T-helper 1 cell (primary cell): ENCODE measurements around the gene NBPF20.
"Not testable (repeated sequence)": the region's sequence is repeated elsewhere in the genome, so short reads cannot be mapped to it uniquely, and the experiment has no call there.

Experiments
- DNase-seq, 5 donors: peaks; one replicate each; pipeline ENCODE4 v3.0.0-alpha.2; 2012 to 2020
- total RNA-seq, 4 donors: gene quantifications; one replicate each; lab custom pipeline; 2026; lab: John Stamatoyannopoulos, UW

NBPF20 gene, protein sequence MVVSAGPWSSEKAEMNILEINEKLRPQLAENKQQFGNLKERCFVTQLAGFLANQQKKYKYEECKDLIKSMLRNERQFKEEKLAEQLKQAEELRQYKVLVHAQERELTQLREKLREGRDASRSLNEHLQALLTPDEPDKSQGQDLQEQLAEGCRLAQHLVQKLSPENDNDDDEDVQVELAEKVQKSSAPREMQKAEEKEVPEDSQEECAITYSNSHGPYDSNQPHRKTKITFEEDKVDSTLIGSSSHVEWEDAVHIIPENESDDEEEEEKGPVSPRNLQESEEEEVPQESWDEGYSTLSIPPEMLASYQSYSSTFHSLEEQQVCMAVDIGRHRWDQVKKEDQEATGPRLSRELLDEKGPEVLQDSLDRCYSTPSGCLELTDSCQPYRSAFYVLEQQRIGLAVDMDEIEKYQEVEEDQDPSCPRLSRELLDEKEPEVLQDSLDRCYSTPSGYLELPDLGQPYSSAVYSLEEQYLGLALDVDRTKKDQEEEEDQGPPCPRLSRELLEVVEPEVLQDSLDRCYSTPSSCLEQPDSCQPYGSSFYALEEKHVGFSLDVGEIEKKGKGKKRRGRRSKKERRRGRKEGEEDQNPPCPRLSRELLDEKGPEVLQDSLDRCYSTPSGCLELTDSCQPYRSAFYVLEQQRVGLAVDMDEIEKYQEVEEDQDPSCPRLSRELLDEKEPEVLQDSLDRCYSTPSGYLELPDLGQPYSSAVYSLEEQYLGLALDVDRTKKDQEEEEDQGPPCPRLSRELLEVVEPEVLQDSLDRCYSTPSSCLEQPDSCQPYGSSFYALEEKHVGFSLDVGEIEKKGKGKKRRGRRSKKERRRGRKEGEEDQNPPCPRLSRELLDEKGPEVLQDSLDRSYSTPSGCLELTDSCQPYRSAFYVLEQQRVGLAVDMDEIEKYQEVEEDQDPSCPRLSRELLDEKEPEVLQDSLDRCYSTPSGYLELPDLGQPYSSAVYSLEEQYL (N-terminal part only)
- total RNA-seq, result 6.7 to 12.0 (median 9.0) reads per million in 4 donors

DNA sequence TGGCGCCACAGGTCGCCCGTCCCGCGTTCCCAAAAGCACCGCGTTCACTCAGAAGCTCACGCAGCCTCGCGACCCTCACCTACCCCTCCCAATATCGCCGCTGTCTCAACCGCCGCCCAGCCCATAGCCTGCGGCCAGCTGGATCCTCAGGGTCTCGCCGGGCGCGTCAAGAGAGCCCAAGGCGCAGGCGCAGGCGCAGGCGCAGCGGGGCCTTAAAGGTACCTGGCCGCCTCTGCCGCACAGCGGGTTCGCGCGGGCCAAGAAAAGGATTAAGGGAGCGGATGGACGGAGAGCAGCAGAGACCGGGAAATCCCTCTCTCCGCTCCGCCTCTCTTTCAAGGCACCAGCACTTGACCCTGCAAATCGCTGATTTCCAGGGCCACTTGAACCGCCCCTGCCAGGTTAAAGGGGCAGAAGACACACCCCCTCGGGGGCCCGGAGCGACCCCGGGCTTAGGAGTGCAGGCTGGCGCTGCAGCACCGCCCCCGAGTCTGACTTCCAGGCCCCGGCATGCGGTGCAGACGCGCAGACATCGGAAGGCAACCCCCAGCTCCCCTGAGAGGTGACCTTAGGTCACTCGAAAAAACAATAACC lies at the start of gene NBPF20:
Gene NBPF20, minus strand, starts transcription at position 168 of the 594 bp plus-strand sequence. CDS start 20,331 bp downstream, outside the sequence.
- peak; percentile 56 to 73 (median 68) for DNase-seq

DNA sequence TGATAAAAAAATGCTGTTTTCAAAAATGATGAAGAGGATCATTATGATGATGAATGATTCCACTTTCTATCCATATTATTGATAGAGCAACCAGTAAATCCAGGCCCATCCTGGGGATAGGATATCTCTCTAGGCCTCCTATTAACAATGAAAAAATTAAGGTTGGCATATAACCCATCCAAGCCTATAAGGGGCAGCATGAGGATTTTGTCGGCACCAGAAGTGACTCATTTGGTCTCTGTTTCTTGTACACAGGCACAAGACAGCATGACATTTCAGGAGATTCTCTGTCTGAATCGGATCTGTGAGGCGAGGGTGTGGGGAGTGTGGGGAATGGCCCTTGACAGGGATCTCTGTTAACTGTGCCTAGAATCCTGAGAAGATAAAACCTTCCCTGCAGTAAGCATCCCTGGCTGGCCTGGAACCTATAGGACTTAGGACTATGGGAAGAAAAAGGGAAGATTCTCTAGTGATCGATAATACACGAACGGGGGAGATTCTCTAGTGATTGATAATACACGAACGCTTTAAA lies 49.5 kb upstream of the NBPF20 start:
- not testable (repeated sequence) for DNase-seq

DNA sequence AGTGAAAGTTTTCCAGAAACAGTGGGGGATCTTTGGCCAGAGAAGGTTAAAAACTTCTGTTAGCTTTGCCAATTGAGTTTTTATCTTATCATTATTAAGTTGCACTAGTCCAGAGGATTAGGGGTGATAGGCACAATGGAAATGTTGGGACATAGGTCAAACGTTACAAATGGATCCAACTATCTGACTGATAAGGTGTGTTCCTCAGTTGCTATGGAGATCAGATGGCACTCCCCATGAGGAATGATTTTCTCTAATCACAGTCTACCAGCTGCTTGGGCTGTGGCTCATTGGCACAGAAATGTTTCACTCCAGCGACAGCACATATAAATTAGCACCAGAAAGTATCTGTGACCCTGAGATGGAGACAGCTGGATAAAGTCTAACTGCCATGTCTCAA lies 47.3 kb upstream of the NBPF20 start:
- DNase-seq, result not testable (repeated sequence)

DNA sequence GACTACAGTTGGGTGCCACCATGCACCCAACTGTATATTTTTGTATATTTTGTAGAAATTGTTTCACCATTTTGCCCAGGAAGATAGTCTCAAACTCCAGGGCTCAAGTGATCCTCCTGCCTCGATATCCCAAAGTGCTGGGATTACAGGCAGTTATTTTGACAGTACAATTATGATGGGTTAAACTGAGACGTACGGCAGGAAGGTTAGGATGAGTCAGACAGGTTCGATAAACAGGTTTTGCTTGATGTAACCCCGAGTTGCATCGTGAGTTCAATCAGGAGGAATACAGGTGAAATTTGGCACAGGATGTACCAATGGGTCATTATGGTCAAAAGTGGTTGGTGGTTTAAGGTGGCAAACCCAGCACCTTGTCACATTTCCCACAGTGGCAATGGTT lies 46.0 kb upstream of the NBPF20 start:
- DNase-seq, result not testable (repeated sequence)

DNA sequence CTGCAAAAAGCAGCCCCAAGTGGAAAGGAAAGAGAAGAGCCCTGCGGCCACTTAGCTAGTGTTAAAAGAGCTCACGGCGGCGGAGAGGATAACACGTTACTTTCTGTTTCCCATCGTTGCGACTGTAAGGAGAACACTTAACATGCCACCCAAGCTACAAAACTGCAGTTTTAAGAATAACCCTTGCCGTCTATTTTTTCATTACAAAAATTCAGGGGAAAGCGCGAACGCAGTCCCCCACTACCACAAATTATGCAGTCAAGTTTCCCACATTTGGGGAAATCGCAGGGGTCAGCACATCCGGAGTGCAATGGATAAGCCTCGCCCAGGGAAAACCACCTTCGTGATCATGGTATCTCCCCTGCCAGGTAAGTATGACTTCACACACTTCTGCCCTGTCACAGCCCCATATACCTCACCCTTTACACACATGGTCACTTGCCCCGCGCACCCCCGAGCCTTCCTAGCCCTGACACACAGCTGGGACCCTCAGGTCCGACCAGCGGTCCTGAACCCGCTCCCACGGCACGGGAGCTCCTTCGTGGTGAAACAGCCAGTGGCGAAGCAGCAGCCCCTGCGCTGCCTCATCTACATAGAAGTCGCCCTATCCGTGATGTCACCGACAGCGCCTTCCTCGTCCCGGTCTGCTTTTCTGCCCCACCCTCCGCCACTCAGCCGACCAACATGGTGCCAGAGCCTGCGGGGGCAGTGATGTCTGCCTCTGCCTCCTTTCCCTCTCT lies 40.2 kb upstream of the NBPF20 start:
- DNase-seq, result peak; percentile 38 to 92 (median 66)

DNA sequence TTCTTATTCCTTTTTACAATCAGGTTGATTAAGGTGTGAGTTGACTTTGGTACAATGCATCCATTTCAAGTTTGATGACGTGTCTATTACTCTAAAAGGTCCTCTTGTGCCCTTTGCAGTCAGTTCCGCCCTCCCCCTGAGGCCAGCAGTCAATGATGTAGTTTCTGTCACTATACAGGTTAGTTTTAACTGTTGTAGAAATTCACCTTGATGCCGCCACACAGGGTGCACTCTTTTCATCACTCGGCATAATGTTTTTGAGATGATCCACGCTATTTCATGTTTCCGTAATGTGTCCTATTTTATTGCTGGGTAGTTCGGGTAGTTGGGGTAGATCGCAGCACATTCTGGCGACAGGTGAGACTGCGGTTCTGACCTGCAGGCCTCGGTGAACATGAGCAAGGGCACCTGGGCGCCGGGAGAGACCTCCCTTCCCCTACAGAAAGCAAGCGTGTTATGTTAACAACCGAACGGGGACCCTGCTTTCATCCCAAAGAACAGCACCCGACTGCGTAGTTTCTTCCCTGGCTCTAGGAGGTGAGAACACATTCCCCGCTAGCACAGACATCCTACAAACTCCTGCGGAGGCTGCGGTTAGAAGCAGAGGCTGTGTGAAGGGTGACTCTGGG lies 39.4 kb upstream of the NBPF20 start:
- not testable (repeated sequence) for DNase-seq

DNA sequence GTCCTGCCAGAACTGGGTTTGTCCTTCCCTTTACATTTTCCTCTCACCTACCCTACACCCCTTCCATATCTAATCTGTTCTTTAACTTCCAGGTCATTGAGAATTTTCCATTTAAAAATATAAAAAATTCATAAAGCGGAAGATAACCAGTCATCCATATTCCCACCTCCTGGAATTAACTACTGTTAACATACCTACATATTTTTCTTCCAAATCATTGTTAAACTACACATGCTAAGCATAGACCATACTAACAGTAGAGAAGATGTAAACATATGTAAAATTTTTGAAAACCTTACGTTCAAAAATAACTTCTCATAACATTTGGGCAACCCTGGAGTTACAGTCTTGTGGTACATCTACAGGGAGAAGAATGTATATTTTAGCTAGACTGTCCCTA lies 38.6 kb upstream of the NBPF20 start:
- not testable (repeated sequence) for DNase-seq

DNA sequence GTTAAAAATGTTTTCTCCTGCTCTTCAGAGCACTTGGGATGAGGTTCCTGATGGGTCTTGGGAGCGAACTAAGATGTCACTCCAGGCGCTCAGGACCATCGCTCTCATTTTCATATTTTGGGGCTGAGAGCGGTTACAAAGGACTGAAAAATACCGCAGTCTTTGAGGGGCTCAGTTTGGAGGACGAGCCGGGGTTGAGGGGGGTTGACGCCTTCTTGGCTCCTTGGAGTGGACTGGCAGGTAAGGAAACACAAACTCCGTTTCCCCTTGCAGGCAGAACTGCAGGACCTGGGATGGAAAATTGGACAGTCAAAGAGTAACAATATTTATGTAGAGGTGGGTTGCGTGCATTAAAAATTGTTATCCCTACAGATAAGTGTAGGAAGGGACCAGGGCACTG lies 35.3 kb upstream of the NBPF20 start:
- not testable (repeated sequence) for DNase-seq

DNA sequence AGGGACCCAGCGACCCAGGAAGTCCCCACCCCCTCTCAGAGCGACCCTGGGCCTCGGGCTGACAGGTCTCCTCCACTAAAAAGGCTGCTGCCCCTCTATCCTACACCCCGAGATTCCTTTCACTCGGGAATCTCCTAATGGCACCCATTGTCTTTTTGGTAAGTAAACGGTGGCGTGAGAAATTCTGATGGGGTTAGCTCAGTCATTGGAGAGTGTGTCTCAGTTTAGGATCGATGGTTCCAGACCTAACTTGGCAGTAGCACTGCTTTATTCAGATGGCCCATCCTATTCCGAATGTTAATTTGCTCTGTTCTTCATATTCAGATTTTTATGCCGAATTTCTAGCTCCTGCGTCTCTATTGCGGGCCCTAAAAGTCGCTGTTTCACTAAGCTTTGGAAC lies 34.6 kb upstream of the NBPF20 start:
- DNase-seq, result not testable (repeated sequence)

DNA sequence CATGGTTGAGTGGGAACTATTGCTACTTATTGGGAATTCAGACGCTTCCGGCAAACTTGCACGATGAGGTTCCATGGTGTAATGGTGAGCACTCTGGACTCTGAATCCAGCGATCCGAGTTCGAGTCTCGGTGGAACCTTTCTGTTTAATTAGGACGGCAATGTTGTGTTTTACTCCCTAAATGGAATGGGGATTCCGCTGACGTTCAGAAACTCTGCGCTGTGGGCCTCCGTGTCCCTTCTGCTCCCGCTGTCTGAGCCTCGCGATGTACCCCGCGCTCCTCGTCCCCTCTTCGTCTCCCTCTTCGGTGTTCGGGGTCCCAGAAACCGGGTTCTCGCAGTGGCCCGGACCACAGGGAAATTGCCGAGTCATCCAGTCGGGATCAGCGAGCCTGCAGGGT lies 34.2 kb upstream of the NBPF20 start:
- not testable (repeated sequence) for DNase-seq

DNA sequence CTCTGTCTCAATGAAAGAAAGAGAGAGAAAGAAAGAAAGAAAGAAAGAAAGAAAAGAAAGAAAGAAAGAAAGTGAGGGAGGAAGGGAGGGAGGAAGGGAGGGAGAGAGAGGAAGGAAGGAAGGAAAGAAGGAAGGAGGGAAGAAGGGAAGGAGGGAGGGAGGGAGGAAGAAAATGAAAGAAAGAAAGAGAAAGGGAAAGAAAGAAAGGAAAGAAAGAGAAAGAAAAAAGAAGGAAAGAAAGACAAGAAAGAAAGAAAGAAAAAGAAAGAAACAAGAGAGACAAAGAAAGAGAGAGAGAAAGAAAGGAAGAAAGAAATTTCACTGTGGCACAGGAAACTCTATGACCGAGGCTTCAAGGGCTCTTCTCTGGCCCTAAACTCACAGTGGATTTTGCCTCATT lies 33.7 kb upstream of the NBPF20 start:
- not testable (repeated sequence) for DNase-seq

DNA sequence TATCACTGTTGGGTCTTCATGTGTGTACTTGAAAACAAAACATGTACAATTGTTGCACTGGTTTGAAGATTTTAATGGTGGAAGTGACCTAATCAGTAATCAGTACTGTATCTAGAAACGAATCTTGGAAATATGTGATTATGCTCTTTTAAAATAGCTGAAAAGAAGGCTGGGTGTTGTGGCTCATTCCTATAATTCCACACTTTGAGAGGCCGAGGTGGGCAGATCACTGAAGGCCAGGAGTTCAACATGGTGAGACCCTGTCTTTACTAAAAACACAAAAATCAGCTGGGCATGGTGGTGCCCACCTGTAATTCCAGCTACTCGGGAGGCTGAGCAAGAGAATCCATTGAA lies 29.4 kb upstream of the NBPF20 start:
- DNase-seq, result not testable (repeated sequence)

DNA sequence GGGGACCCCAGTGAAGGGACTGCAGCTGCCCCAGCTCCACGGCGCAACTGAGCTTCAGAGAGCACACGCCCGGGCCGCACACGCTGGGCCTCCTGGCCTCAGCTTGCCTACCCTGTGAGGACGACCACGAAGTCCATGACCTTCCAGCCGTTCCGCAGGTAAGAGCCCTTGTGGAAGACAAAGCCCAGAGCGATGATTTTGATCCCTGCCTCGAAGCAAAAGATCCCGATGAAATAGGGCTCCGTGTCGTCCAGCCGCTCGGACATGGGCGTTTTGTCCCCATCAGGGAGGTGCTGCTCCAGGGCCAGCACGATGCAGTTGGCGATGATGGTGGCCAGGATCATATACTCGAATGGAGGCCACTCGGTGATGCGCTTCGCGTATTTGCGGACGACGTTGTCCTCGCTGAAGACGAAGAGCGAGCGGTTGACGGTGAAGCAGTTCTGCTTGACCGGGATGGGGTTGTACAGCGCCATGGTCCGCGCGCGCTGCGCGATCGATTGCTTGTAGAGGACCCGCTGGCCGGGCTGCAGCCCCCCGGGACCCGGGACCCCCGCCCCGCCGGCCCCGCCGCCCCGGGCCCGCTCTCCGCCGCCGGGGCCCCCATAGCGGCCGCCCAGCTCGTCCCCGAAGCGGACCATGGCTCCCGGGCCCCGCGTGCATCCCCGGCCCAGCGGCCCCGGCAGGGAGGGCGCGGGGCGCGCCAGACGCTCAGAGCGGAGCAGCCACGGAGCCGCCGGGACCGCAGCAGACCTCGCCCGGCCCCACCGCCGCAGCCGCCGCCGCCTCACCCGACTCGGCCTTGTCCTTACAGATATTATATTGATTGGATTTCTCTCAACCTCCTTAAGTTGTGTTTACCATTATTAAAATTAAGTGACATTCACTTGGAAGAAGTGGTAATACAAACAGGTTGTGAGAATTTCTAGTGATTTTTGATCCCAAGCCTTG lies 28.7 kb upstream of the NBPF20 start:
- not testable (repeated sequence) for DNase-seq

DNA sequence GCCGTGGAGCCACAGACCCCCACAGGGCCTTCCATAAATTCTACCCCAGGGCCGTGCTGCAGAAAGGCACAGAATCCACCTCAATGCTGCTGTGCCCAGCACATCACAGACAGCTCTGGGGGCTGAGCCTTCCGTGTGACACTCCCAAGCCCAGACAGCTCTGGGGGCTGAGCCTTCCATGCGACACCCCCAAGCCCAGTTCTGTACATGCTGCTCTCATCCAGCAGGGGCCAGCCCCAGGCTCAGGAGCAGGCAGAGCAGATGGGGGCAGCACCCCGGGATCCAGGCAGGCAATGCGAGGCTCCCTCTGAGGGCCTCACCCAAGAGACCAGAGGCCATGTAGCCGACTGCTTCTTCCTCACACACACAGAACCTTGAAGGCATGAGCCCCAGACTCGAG lies 27.1 kb upstream of the NBPF20 start:
- not testable (repeated sequence) for DNase-seq

DNA sequence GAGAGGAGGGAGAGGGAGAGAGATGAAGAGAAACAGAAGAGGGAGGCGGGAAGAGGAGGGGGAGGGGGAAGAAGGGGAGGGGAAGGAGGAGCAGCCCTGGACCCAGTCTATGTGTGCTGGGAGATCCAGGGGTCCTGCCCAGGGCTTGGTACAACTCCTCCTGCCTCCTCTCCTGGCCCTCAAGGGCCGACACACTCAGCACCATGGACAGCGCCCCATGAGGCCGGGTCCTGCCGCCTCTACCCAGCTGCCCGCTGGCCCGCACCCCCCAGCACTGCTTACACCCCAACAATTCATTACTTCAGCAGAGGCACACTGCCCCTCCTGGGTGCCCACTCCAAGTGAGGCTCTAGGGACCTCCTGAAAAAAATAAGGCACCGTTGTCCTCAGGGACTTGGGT lies 26.5 kb upstream of the NBPF20 start:
- peak in 3 of 5 donors; percentile 7 to 10 (median 10) for DNase-seq

DNA sequence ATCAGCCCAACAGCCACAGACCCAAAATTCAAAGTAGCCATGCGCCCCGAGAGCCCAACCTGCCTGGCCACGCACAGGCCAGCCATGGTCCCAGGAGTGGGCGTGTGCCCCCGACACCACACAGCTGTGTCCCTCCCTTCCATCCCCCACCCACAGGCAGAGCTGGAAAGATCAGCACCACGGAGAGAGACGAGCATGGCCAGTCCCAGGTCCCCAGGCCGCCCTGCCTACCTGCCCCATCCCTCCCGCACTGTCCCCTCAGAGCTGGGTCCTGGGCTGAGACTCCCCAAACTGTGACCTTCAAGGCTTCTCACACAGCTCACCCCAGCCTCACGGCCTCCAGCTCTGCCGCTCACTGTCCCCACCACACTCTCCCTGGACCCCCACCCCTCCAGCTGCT lies 19.8 kb upstream of the NBPF20 start:
- DNase-seq, result not testable (repeated sequence)

DNA sequence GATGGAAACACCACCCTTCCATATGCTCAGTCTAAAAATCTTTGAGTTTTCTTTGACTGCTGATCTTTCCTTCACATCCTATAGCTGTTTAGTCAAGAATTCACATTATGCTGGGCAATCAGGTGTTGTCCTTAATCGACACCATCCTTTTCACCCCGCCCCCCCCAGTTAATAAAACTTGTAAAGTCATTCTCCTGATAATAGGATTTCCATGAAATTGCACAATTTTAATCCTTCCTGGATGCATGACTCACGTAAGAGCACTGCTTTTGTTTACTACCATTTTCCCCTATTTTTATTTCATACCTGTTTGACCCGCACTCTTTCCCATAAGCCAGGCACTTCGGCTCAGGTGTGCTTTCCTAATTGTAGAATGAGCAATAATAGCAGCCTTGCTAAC lies 16.9 kb upstream of the NBPF20 start:
- DNase-seq, result not testable (repeated sequence)

DNA sequence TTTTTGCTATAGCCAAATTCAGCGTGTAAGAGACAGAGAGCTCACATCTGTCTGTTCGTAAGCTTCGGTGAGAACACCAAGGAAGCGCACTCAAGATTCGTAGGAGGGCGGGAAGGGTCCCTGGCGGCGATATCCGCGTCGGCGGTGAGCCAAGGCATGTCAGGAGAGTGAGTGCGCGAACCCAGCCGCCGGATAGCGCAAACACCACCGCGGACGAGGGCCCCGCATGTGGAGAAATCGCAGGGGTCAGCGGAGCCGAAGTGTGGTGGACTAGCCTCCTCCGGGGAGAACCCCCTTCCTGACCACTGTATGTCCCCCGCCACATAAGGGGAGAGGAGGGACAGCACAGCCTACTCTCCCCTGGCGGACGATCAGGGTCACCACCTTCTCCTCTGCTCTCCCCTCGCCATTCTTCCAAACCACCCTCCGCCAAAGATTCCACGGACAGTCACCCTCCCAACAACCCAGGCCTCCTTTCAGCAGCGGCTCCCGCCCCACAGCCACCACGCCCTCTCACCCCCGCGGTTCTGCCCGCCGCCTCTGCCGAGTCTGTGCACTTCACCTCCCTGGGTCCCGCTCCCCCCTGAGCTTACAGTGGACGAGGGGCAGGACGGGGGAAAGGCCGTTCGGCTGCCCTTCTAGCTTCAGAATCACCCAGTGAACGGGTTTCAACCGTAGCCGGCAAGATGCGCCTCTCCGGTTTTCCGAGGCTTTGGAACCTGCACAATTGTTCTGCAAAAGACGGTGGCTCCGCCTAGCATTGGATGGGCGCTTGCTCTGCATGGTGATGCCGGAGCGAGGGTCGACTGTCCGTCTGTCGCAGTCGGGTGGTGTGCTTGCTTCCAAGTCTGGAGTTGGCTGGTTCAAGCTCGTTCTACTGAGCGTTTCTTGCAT lies 6.2 kb upstream of the NBPF20 start:
- not testable (repeated sequence) for DNase-seq

DNA sequence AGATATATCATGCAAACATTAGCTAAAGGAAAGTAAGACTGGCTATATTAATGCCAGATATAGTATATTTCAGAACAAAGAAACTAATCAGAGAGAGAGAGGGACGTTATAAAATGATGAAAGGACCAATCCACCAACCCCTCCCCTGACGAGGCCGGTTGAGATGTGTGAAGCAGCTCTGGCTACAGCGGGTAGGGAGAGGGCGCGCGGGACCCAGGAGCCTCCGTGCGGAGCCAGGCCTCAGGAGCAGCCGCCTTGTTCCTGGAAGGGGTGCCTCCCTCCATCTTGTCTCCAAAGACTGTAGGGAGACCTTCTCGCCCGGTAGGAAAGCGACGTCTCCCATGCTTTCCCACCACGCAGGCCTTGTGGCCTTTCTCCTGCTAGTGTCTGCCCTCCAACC lies 5.4 kb upstream of the NBPF20 start:
- DNase-seq, result not testable (repeated sequence)
